ENCODE measurements around the gene ROBO1. TPM values are rescaled to one million over a fixed set of nuclear protein-coding genes. Genes with fewer than 3 reads are reported as not detected.

ROBO1 gene
- total RNA-seq, 1 experiment from 2014 or later = 67.6 TPM

DNA sequence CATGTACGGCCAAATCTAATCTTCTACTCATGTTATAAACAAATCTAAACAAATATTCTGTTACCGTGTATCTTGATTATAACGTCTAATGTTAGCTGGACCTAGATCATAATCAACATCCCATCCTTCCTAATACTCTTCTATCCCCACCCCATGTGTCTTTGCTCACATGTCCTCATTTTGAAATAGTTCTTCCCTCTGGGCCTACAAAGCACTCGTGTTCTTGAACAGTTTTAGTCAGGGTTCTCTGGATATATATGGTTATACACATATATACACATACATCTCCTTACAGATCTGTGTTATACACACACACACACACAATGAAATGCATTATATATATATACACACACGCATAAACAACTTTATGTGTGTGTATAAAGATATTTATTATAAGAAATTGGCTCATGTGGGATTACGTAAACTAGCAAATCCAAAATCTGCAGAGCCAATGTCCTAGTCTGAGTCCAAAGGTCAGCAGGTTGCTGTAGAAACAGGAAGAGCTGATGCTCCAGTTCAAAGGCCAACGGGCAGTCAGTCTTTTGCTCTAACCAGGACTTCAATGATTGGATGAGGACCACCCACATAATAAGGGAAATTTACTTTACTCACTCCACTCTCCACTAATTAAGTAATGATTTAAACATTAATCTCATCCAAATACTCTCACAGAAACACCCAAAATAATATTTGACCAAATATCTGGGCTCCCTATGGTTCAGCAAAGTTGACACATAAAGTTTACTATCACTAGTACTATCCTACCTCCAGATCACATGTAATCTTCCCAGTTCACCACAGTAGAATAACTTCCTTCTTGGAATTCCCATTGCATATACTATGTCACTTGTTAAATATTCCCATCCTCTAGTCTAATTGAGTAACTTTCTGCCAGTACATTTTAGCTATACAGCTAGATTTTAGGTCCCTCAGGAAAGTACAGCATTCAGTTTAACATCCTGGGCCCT, 450.0 kb downstream of the ROBO1 start:
- Histone ChIP-seq H3K4me3 (ENCODE audit: low read depth, low read length, poor library complexity, severe bottlenecking) (no peak overlapping the region), H3K4me1 (ENCODE audit: insufficient read depth, low read length, poor library complexity, severe bottlenecking) (no peaks in the 10 kb centered on the region), H3K27ac (ENCODE audit: low read depth, low read length, poor library complexity, severe bottlenecking) (no peak overlapping the region), H3K27me3 (replicated peaks; ENCODE audit: insufficient read depth, low read depth, low read length, poor library complexity) (no peaks in the 10 kb centered on the region), H3K36me3 (ENCODE audit: insufficient read depth, low read length, poor library complexity, severe bottlenecking) (no peaks in the 10 kb centered on the region), H3K9me3 (ENCODE audit: low read depth, low read length, poor library complexity, severe bottlenecking) (no peaks in the 10 kb centered on the region)
- TF ChIP-seq CTCF (conservative IDR thresholded peaks at IDR 0.05; ENCODE audit: low read depth, low read length) = no peak
- TF ChIP-seq EZH2 (IDR thresholded peaks at IDR 0.05; ENCODE audit: borderline replicate concordance, low read depth, low read length, poor library complexity, severe bottlenecking) = no peak
- BruUV-seq (replicated peaks) = no TSS peak
- intact Hi-C loops (cut with micrococcal nuclease; ENCODE audit: unreplicated experiment) = no loop called here
- DNase-seq (ENCODE audit: low spot score) = no peak
- POLR2A ChIA-PET (ENCODE audit: low non-redundant PET) = no interaction called here
- CTCF ChIA-PET = no interaction called here

GRCh38 chr3:79314962-79315361, 452.8 kb downstream of the ROBO1 start:
- no TSS peak for BruUV-seq (replicated peaks)
- Histone ChIP-seq H3K4me3 (ENCODE audit: low read depth, low read length, poor library complexity, severe bottlenecking) (no peak overlapping the region), H3K27me3 (replicated peaks; ENCODE audit: insufficient read depth, low read depth, low read length, poor library complexity) (no peaks in the 10 kb centered on the region), H3K27ac (ENCODE audit: low read depth, low read length, poor library complexity, severe bottlenecking) (no peak overlapping the region), H3K4me1 (ENCODE audit: insufficient read depth, low read length, poor library complexity, severe bottlenecking) (no peaks in the 10 kb centered on the region), H3K36me3 (ENCODE audit: insufficient read depth, low read length, poor library complexity, severe bottlenecking) (no peaks in the 10 kb centered on the region), H3K9me3 (ENCODE audit: low read depth, low read length, poor library complexity, severe bottlenecking) (no peaks in the 10 kb centered on the region)
- TF ChIP-seq EZH2 (IDR thresholded peaks at IDR 0.05; ENCODE audit: borderline replicate concordance, low read depth, low read length, poor library complexity, severe bottlenecking) (no peak), CTCF (conservative IDR thresholded peaks at IDR 0.05; ENCODE audit: low read depth, low read length) (no peak)
- intact Hi-C loops (cut with micrococcal nuclease; ENCODE audit: unreplicated experiment) = no loop called here
- POLR2A ChIA-PET (ENCODE audit: low non-redundant PET) = no interaction called here
- CTCF ChIA-PET = no interaction called here
- no peak for DNase-seq (ENCODE audit: low spot score)

GRCh38 chr3:79314544-79314943, 453.3 kb downstream of the ROBO1 start:
- BruUV-seq (replicated peaks) = no TSS peak
- TF ChIP-seq CTCF (conservative IDR thresholded peaks at IDR 0.05; ENCODE audit: low read depth, low read length) = no peak
- no peak for TF ChIP-seq EZH2 (IDR thresholded peaks at IDR 0.05; ENCODE audit: borderline replicate concordance, low read depth, low read length, poor library complexity, severe bottlenecking)
- POLR2A ChIA-PET (ENCODE audit: low non-redundant PET) = no interaction called here
- no peaks in the 10 kb centered on the region for H3K4me1 ChIP-seq (ENCODE audit: insufficient read depth, low read length, poor library complexity, severe bottlenecking)
- no peak overlapping the region for H3K4me3 ChIP-seq (ENCODE audit: low read depth, low read length, poor library complexity, severe bottlenecking)
- intact Hi-C loops (cut with micrococcal nuclease; ENCODE audit: unreplicated experiment) = no loop called here
- no peaks in the 10 kb centered on the region for H3K27me3 ChIP-seq (replicated peaks; ENCODE audit: insufficient read depth, low read depth, low read length, poor library complexity)
- H3K9me3 ChIP-seq (ENCODE audit: low read depth, low read length, poor library complexity, severe bottlenecking) = no peaks in the 10 kb centered on the region
- DNase-seq (ENCODE audit: low spot score) = no peak
- CTCF ChIA-PET = no interaction called here
- no peak overlapping the region for H3K27ac ChIP-seq (ENCODE audit: low read depth, low read length, poor library complexity, severe bottlenecking)
- no peaks in the 10 kb centered on the region for H3K36me3 ChIP-seq (ENCODE audit: insufficient read depth, low read length, poor library complexity, severe bottlenecking)

Data from A673 (cell line).